Measurements from ENCODE around the gene GPR143. TPM values are rescaled to one million over a fixed set of nuclear protein-coding genes. Genes with fewer than 3 reads are reported as not detected.

Gene GPR143
- total and polyA plus RNA-seq, 2 experiments from 2014 or later, result 6.3 to 12.8 TPM

DNA sequence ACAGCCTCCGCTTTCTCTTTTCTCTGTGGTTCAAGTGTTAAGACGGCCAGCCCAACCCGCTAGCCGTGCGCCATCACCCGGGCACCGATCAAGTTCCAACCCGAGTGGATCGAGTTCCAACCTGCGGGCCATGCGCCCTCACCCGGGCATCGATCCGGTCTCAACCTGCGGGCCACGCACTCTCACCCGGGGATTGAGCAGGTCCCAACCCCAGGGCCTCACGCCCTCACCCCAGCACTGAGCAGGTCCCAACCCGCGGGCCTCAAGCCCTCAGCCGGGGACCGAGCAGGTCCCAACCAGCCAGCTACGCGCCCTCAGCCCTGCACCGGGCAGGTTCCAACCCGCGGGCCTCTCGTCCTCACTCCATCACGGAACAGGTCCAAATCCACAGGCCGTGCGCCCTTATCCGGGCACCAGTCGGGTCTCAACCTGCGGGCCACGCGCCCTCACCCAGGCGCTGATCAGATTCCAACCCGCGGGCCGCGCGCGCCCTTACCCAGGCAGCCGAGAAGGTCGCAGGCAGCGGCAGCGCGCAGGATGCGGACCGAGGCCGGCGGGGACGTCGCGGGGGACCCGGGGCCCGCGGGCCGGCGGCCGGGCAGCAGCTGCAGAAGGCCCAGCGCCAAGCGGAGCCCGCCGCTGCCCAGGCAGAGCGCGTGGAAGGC lies 443 bp downstream of the GPR143 start:
- no peaks in the 10 kb centered on the region for H3K4me1 ChIP-seq (ENCODE audit: low read depth)
- H3K27ac ChIP-seq, result no peak overlapping the region
- DNase-seq (ENCODE audit: low read depth in 1 of 2, low spot score in 1 of 2), result no peak
- TF ChIP-seq, protein P1, sequence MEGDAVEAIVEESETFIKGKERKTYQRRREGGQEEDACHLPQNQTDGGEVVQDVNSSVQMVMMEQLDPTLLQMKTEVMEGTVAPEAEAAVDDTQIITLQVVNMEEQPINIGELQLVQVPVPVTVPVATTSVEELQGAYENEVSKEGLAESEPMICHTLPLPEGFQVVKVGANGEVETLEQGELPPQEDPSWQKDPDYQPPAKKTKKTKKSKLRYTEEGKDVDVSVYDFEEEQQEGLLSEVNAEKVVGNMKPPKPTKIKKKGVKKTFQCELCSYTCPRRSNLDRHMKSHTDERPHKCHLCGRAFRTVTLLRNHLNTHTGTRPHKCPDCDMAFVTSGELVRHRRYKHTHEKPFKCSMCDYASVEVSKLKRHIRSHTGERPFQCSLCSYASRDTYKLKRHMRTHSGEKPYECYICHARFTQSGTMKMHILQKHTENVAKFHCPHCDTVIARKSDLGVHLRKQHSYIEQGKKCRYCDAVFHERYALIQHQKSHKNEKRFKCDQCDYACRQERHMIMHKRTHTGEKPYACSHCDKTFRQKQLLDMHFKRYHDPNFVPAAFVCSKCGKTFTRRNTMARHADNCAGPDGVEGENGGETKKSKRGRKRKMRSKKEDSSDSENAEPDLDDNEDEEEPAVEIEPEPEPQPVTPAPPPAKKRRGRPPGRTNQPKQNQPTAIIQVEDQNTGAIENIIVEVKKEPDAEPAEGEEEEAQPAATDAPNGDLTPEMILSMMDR (IDR thresholded peaks at IDR 0.05; ENCODE audit: low read depth, low read length), result no peak
- no peaks in the 10 kb centered on the region for H3K9me3 ChIP-seq (ENCODE audit: low read depth)
- no peaks in the 10 kb centered on the region for H3K36me3 ChIP-seq
- H3K4me3 ChIP-seq, result no peak overlapping the region
- H3K27me3 ChIP-seq, result peaks cover 15% of the 10 kb centered on the region

DNA sequence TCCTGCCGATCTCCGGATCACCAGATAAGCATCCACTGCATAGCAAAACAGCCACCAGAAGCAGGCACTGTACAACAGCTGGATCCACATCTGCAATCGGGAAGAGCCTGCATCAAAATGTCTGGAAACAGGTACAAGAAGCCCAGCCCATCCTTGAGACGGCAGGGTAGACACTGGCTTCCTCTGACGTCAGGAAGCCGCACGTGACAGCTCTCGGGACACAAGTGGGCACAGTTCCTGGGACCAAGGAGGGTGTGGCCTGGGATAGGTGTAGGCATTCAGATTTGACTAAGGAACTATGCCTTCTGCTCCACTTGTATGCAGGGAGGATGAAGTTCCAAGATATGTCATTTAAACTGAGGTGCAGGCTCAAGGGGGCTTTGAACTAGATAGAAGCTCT lies 6.3 kb downstream of the GPR143 start:
- H3K4me1 ChIP-seq (ENCODE audit: low read depth), result no peaks in the 10 kb centered on the region
- no peak overlapping the region for H3K27ac ChIP-seq
- H3K4me3 ChIP-seq, result no peak overlapping the region
- no peaks in the 10 kb centered on the region for H3K9me3 ChIP-seq (ENCODE audit: low read depth)
- H3K27me3 ChIP-seq, result no peaks in the 10 kb centered on the region
- H3K36me3 ChIP-seq, result no peaks in the 10 kb centered on the region
- no peak for DNase-seq (ENCODE audit: low read depth in 1 of 2, low spot score in 1 of 2)
- TF ChIP-seq, protein P1 (IDR thresholded peaks at IDR 0.05; ENCODE audit: low read depth, low read length), result no peak

DNA sequence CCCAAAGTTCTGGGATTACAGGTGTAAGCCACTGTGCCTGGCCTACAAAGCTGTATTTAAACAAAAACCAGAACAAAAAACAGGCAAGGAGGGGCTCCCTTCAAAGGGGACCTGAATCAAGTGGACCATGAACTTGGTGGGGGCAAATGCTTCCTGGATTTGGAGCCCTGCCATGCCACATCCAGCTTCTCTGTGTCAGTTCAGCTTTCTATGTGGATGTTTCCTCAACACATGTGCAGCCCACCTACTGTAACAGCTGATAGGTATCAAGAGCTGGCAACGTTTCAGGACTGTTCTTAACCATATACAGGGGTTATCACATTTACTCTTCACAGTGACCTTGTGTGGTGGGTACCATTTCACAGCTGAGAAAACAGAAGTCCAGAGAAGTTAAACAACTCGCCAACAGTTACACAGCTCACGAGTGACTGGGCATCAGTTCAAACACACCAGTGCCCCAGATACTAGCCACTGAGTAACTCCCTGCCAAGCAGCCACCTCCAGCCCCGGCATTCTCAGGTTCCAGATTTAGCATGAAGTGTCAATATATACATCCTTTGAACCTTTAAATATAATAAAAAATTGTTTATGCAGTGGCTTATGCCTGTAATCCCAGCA lies 7.5 kb downstream of the GPR143 start:
- no peaks in the 10 kb centered on the region for H3K27me3 ChIP-seq
- no peaks in the 10 kb centered on the region for H3K9me3 ChIP-seq (ENCODE audit: low read depth)
- H3K4me1 ChIP-seq (ENCODE audit: low read depth), result no peaks in the 10 kb centered on the region
- H3K36me3 ChIP-seq, result no peaks in the 10 kb centered on the region
- TF ChIP-seq, protein P1 (IDR thresholded peaks at IDR 0.05; ENCODE audit: low read depth, low read length), result no peak
- no peak overlapping the region for H3K4me3 ChIP-seq
- no peak for DNase-seq (ENCODE audit: low read depth in 1 of 2, low spot score in 1 of 2)
- H3K27ac ChIP-seq, result no peak overlapping the region

DNA sequence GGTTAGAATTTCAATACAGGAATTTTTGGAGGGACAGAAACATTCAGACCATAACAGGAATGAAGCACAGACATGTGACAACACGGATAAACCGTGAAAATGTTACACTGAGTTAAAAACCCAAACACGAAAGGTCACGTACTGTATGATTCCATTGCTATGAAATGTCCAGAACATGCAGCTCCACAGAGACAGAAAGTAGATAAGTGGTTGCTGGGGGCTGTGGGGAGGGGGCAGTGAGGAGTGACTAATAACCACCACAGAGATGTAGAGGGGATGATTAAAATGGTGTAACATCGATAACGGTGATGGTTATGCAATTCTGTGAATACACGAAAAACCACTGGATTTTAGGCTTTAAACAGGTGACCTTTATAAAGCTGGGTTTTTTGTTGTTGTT lies 8.3 kb downstream of the GPR143 start:
- H3K4me3 ChIP-seq, result no peak overlapping the region
- H3K4me1 ChIP-seq (ENCODE audit: low read depth), result no peaks in the 10 kb centered on the region
- H3K36me3 ChIP-seq, result no peaks in the 10 kb centered on the region
- no peak overlapping the region for H3K27ac ChIP-seq
- peak in 1 of 2 donors; percentile 46 for DNase-seq (ENCODE audit: low read depth in 1 of 2, low spot score in 1 of 2)
- H3K9me3 ChIP-seq (ENCODE audit: low read depth), result no peaks in the 10 kb centered on the region
- no peaks in the 10 kb centered on the region for H3K27me3 ChIP-seq
- TF ChIP-seq, protein P1 (IDR thresholded peaks at IDR 0.05; ENCODE audit: low read depth, low read length), result no peak

DNA sequence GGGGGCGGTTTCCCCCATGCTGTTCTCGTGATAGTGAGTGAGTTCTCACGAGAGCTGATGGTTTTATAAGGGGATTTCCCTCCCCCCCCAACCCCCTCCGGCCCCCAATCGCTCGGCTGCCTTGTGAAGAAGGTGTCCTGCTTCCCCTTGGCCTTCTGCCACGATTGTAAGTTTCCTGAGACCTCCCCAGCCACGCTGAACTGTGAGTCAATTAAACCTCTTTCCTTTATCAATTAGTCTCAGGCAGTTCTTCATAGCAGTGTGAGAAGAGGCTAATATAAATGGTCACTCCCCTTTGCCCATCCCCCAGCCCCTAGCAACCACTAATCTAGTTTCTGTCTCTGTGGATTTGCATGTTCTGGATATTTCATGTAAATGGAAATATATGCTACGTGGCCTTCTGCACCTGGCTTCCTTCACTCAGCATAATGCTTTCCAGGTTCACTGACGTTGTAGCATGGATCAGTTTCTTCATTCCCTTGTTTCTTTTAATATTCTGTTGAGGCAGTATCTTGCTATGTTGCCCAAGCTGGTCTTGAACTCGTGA lies 16.4 kb downstream of the GPR143 start:
- H3K27ac ChIP-seq, result no peak overlapping the region
- H3K4me3 ChIP-seq, result no peak overlapping the region
- TF ChIP-seq, protein P1 (IDR thresholded peaks at IDR 0.05; ENCODE audit: low read depth, low read length), result no peak
- H3K9me3 ChIP-seq (ENCODE audit: low read depth), result no peaks in the 10 kb centered on the region
- H3K27me3 ChIP-seq, result no peaks in the 10 kb centered on the region
- no peaks in the 10 kb centered on the region for H3K4me1 ChIP-seq (ENCODE audit: low read depth)
- DNase-seq (ENCODE audit: low read depth in 1 of 2, low spot score in 1 of 2), result no peak
- no peaks in the 10 kb centered on the region for H3K36me3 ChIP-seq
